ENCODE data around the gene SLCO3A1. TPM values are rescaled to one million over a fixed set of nuclear protein-coding genes. Genes with fewer than 3 reads are reported as not detected.

Gene SLCO3A1
- total RNA-seq, 1 donor from 2014 or later: 2.7 TPM

GRCh38 chr15:91879158-91879557 is 25.6 kb downstream of the SLCO3A1 start:
- no peak overlapping the region for H3K4me3 ChIP-seq (ENCODE audit: low read depth, low read length)
- TF ChIP-seq CTCF (conservative IDR thresholded peaks at IDR 0.05; ENCODE audit: low read depth, low read length): no peak
- no peak for DNase-seq (ENCODE audit: low read depth)

GRCh38 chr15:91880373-91880772 is 26.9 kb downstream of the SLCO3A1 start:
- no peak overlapping the region for H3K4me3 ChIP-seq (ENCODE audit: low read depth, low read length)
- no peak for TF ChIP-seq CTCF (conservative IDR thresholded peaks at IDR 0.05; ENCODE audit: low read depth, low read length)
- DNase-seq (ENCODE audit: low read depth): no peak

GRCh38 chr15:91881569-91882297 is 28.2 kb downstream of the SLCO3A1 start:
- TF ChIP-seq CTCF (conservative IDR thresholded peaks at IDR 0.05; ENCODE audit: low read depth, low read length): no peak
- no peak for DNase-seq (ENCODE audit: low read depth)
- H3K4me3 ChIP-seq (ENCODE audit: low read depth, low read length): no peak overlapping the region

- TF ChIP-seq CTCF (conservative IDR thresholded peaks at IDR 0.05; ENCODE audit: low read depth, low read length): no peak
- DNase-seq (ENCODE audit: low read depth): no peak
- H3K4me3 ChIP-seq (ENCODE audit: low read depth, low read length): no peak overlapping the region
These were observed 29.5 kb downstream of the SLCO3A1 start for GRCh38 chr15:91882858-91883586.

GRCh38 chr15:91884606-91885005 is 31.1 kb downstream of the SLCO3A1 start:
- TF ChIP-seq CTCF (conservative IDR thresholded peaks at IDR 0.05; ENCODE audit: low read depth, low read length): no peak
- no peak overlapping the region for H3K4me3 ChIP-seq (ENCODE audit: low read depth, low read length)
- DNase-seq (ENCODE audit: low read depth): no peak

GRCh38 chr15:91885054-91885453 is 31.5 kb downstream of the SLCO3A1 start:
- H3K4me3 ChIP-seq (ENCODE audit: low read depth, low read length): no peak overlapping the region
- no peak for TF ChIP-seq CTCF (conservative IDR thresholded peaks at IDR 0.05; ENCODE audit: low read depth, low read length)
- DNase-seq (ENCODE audit: low read depth): no peak
